ENCODE results near the gene MSANTD2.

DNA sequence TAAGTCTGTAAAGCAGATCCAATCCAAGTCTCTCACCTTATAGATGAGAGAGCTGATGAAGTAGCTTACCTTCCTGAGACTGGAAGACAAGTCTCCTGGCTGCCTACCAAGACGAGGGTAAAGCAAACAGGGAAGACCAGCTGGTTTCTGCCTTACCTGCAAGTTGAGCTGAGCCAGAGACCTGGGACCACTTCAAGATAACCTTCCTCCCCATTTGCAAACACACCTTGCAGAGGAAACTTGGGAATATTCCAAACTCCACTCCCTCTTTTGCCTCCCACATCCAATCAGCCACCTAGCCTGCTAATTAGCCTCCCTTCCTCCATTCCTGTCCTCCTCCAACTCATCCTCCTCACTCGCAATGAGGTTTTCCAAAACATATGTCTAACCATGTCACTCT, 41.6 kb upstream of the MSANTD2 start:
- TF ChIP-seq, protein P1, sequence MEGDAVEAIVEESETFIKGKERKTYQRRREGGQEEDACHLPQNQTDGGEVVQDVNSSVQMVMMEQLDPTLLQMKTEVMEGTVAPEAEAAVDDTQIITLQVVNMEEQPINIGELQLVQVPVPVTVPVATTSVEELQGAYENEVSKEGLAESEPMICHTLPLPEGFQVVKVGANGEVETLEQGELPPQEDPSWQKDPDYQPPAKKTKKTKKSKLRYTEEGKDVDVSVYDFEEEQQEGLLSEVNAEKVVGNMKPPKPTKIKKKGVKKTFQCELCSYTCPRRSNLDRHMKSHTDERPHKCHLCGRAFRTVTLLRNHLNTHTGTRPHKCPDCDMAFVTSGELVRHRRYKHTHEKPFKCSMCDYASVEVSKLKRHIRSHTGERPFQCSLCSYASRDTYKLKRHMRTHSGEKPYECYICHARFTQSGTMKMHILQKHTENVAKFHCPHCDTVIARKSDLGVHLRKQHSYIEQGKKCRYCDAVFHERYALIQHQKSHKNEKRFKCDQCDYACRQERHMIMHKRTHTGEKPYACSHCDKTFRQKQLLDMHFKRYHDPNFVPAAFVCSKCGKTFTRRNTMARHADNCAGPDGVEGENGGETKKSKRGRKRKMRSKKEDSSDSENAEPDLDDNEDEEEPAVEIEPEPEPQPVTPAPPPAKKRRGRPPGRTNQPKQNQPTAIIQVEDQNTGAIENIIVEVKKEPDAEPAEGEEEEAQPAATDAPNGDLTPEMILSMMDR (IDR thresholded peaks at IDR 0.05 in 2 of 3, conservative IDR thresholded peaks at IDR 0.05 in 1 of 3; ENCODE audit: borderline replicate concordance in 1 of 3, insufficient read depth in 1 of 3, low read depth in 2 of 3, low read length in 2 of 3), result no peak
- TF ChIP-seq YY1 (IDR thresholded peaks at IDR 0.05; ENCODE audit: extremely low read depth, insufficient replicate concordance, low read depth, low read length), result no peak
- TF ChIP-seq, protein P2, sequence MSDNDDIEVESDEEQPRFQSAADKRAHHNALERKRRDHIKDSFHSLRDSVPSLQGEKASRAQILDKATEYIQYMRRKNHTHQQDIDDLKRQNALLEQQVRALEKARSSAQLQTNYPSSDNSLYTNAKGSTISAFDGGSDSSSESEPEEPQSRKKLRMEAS (IDR thresholded peaks at IDR 0.05), result no peak
- TF ChIP-seq CEBPB (IDR thresholded peaks at IDR 0.05; ENCODE audit: low read depth), result no peak
- TF ChIP-seq, protein P3, sequence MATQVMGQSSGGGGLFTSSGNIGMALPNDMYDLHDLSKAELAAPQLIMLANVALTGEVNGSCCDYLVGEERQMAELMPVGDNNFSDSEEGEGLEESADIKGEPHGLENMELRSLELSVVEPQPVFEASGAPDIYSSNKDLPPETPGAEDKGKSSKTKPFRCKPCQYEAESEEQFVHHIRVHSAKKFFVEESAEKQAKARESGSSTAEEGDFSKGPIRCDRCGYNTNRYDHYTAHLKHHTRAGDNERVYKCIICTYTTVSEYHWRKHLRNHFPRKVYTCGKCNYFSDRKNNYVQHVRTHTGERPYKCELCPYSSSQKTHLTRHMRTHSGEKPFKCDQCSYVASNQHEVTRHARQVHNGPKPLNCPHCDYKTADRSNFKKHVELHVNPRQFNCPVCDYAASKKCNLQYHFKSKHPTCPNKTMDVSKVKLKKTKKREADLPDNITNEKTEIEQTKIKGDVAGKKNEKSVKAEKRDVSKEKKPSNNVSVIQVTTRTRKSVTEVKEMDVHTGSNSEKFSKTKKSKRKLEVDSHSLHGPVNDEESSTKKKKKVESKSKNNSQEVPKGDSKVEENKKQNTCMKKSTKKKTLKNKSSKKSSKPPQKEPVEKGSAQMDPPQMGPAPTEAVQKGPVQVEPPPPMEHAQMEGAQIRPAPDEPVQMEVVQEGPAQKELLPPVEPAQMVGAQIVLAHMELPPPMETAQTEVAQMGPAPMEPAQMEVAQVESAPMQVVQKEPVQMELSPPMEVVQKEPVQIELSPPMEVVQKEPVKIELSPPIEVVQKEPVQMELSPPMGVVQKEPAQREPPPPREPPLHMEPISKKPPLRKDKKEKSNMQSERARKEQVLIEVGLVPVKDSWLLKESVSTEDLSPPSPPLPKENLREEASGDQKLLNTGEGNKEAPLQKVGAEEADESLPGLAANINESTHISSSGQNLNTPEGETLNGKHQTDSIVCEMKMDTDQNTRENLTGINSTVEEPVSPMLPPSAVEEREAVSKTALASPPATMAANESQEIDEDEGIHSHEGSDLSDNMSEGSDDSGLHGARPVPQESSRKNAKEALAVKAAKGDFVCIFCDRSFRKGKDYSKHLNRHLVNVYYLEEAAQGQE (IDR thresholded peaks at IDR 0.05; ENCODE audit: low read depth), result no peak
- TF ChIP-seq SP1 (IDR thresholded peaks at IDR 0.05; ENCODE audit: low read depth), result no peak
- no peak for TF ChIP-seq JUND (IDR thresholded peaks at IDR 0.05)

Measured in HCT116 (cell line).